Natural killer cell (primary cell): Measurements from ENCODE around the gene FNDC7. TPM values are rescaled to one million over a fixed set of nuclear protein-coding genes. Genes with fewer than 3 reads are reported as not detected.

Source experiments
- ATAC-seq, 3 donors: fragments of 150-1000 bp in 2 of 3; fragments of 200-7000 bp in 1 of 3; cut with Tn5 transposase; 1 replicate in 1 of 3; 2 replicates in 2 of 3; pipeline ENCODE4 v1.10.0; 2021; ENCODE audit warnings: mild to moderate bottlenecking in 2 of 3, moderate library complexity in 2 of 3
- DNase-seq, 2 donors: peaks; one replicate each; pipeline versions ENCODE4 v3.0.0 to v3.0.0-alpha.2; 2013 to 2021; ENCODE audit warnings: mixed read lengths in 1 of 2
- H3K27ac ChIP-seq: one replicate; pipeline ENCODE4 v1.5.1; 2013; ENCODE audit warnings: mild to moderate bottlenecking, low read length
- H3K27me3 ChIP-seq: one replicate; pipeline ENCODE4 v1.6.1; 2013; ENCODE audit warnings: low read length; ENCODE audit not compliant: control insufficient read depth, insufficient read depth
- H3K36me3 ChIP-seq: one replicate; pipeline ENCODE4 v1.6.1; 2013; ENCODE audit warnings: low read length; ENCODE audit not compliant: control insufficient read depth, insufficient read depth
- H3K4me1 ChIP-seq: one replicate; pipeline ENCODE4 v1.6.1; 2013; ENCODE audit warnings: low read length; ENCODE audit not compliant: control insufficient read depth, insufficient read depth
- H3K4me3 ChIP-seq: one replicate; pipeline ENCODE4 v1.5.1; 2013; ENCODE audit warnings: low read length
- H3K9me3 ChIP-seq: one replicate; pipeline ENCODE4 v1.6.1; 2013; ENCODE audit warnings: low read length; ENCODE audit not compliant: control insufficient read depth, insufficient read depth
- H3K27ac Mint-ChIP-seq, 2 donors: one replicate each; pipeline ENCODE4 v1.8.0; 2022; ENCODE audit warnings: mild to moderate bottlenecking in 2 of 2, mixed read lengths in 2 of 2, moderate library complexity in 1 of 2
- H3K27me3 Mint-ChIP-seq, 2 donors: one replicate each; pipeline ENCODE4 v1.8.0; 2022; ENCODE audit warnings: low read depth in 2 of 2, mixed read lengths in 2 of 2
- H3K36me3 Mint-ChIP-seq: one replicate; pipeline ENCODE4 v1.8.0; 2022; ENCODE audit warnings: mixed read lengths
- H3K4me1 Mint-ChIP-seq, 2 donors: one replicate each; pipeline ENCODE4 v1.8.0; 2022; ENCODE audit warnings: mixed read lengths in 2 of 2
- H3K4me3 Mint-ChIP-seq: one replicate; pipeline ENCODE4 v1.8.0; 2022; ENCODE audit warnings: mild to moderate bottlenecking, moderate library complexity, mixed read lengths
- H3K9me3 Mint-ChIP-seq, 2 donors: one replicate each; pipeline ENCODE4 v1.8.0; 2022; ENCODE audit warnings: mixed read lengths in 2 of 2
- WGBS: methylation state at CpG from one replicate; pipeline ENCODE4 v1.1.7; 2013; ENCODE audit warnings: missing lambda C conversion rate; ENCODE audit not compliant: insufficient coverage; 5-methylcytosine and 5-hydroxymethylcytosine counted together
- intact Hi-C: fragments of 100-400 bp; cut with micrococcal nuclease; formaldehyde crosslinking; loops from one replicate; pipeline ENCODE4 v1.14.2; 2022
- total RNA-seq, 4 donors: library from RNA; stranded (reverse); fragments of 120-200 nt in 1 of 4; gene quantifications; one replicate each; pipeline versions ENCODE4 v1.2.3 to v1.2.4, GENCODE V29; 2013 to 2022
- TF ChIP-seq, protein P1 (sequence below): fragments of 200-600 bp; IDR thresholded peaks from one replicate; pipeline ENCODE4 v1.8.0; 2022; ENCODE audit warnings: antibody characterized with exemption

Gene FNDC7
- total RNA-seq, 3 donors from 2014 or later (not counting 1 experiment from before 2014, with no cell fraction given), result 0.14 to 0.43 TPM; not detected in 1

DNA sequence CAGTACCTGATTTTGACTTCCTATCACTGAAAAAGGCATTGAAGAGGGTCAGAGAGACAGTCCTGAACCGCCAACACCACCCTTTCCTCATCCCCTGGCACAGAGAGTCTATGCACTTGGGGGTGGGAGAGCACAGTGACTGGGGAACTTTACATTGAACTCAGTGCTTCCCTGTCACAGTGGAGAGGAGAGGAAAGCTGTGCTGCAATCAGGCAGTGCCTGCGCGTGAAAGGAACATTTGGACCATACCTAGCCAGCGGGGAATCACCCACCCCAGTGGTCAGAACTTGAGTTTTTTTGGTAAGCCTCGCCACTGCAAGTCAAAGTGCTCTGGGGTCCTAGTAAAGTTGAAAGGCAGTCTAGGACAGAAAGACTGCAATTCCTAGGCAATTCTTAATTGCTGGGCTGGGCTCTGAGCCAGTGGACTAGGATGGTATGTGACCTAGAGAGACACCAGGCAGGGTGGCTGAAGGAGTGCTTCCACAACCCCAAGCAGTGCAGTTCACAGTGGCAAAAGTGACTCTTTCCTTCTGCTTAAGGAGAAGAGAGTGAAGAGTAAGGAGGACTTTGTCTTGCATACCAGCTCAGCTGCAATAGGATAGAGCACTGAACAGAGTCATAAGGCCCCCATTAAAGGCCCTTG is 42.5 kb upstream of the FNDC7 start:
- ATAC-seq, result no peak
- intact Hi-C loops, result no loop called here
- no peaks in the 10 kb centered on the region for H3K9me3 Mint-ChIP-seq
- Histone ChIP-seq H3K4me3 (no peak overlapping the region), H3K9me3 (no peaks in the 10 kb centered on the region), H3K36me3 (no peaks in the 10 kb centered on the region), H3K27ac (no peak overlapping the region), H3K4me1 (peaks cover 10% of the 10 kb centered on the region), H3K27me3 (no peaks in the 10 kb centered on the region)
- DNase-seq, result no peak
- no peak overlapping the region for H3K4me3 Mint-ChIP-seq
- no peak overlapping the region for H3K27ac Mint-ChIP-seq
- H3K27me3 Mint-ChIP-seq, result no peaks in the 10 kb centered on the region
- peaks cover 13 to 30% of the 10 kb centered on the region in 2 donors for H3K4me1 Mint-ChIP-seq
- 91% methylated on average over 5 of the region's 5 CpGs for WGBS
- H3K36me3 Mint-ChIP-seq, result no peaks in the 10 kb centered on the region
- TF ChIP-seq, protein P1, sequence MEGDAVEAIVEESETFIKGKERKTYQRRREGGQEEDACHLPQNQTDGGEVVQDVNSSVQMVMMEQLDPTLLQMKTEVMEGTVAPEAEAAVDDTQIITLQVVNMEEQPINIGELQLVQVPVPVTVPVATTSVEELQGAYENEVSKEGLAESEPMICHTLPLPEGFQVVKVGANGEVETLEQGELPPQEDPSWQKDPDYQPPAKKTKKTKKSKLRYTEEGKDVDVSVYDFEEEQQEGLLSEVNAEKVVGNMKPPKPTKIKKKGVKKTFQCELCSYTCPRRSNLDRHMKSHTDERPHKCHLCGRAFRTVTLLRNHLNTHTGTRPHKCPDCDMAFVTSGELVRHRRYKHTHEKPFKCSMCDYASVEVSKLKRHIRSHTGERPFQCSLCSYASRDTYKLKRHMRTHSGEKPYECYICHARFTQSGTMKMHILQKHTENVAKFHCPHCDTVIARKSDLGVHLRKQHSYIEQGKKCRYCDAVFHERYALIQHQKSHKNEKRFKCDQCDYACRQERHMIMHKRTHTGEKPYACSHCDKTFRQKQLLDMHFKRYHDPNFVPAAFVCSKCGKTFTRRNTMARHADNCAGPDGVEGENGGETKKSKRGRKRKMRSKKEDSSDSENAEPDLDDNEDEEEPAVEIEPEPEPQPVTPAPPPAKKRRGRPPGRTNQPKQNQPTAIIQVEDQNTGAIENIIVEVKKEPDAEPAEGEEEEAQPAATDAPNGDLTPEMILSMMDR, result no peak

DNA sequence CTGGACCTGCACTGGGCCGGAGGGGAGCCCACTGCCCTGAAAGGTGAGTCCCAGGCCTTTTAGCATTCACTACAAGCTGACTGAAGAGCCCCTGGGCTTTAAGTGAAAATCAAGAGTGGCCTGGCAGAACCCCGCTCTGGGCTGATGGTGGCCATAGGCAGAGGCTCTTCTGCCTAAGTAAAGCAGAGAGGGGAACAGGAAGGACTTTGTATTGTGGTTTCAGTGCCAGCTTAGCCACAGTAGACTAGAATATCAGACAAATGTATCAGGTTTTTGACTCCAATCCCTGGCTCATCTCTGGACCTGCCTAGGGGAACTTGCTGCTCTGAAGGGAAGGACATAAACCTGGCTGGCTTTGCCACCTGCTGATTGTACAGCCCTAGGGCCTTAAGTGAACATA is 41.6 kb upstream of the FNDC7 start:
- DNase-seq (no peak), ATAC-seq (peak; percentile 55 to 82 (median 55))
- no peak overlapping the region for H3K4me3 ChIP-seq
- Mint-ChIP-seq H3K27ac (peak overlapping the region; percentile 77 to 88), H3K27me3 (no peaks in the 10 kb centered on the region), H3K9me3 (no peaks in the 10 kb centered on the region), H3K36me3 (no peaks in the 10 kb centered on the region), H3K4me3 (no peak overlapping the region), H3K4me1 (peaks cover 13 to 30% of the 10 kb centered on the region in 2 donors)
- intact Hi-C loops, result no loop called here
- TF ChIP-seq, protein P1, result no peak
- no peaks in the 10 kb centered on the region for H3K27me3 ChIP-seq
- 76% methylated on average over 2 of the region's 2 CpGs for WGBS
- H3K4me1 ChIP-seq, result peaks cover 10% of the 10 kb centered on the region
- H3K9me3 ChIP-seq, result no peaks in the 10 kb centered on the region
- no peaks in the 10 kb centered on the region for H3K36me3 ChIP-seq
- H3K27ac ChIP-seq, result no peak overlapping the region

DNA sequence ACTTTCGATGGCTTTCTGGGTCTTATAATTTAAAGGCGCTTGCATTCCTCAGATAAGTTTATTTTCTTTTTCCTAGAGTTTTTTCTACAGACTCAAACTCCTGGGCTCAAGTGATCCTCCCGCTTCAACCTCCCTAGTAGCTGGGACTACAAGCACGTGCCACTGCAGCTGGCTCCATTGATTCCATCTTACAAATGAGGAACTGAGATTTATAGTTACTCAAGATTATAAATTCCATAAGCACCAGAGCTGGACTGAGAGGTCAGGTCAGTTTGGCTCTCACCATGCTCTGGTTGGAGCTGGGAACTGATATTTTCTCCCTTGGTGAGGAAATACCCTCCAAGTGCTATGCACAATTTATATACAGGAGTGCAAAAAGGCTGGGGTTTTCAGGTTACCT is 34.0 kb upstream of the FNDC7 start:
- H3K27ac ChIP-seq, result no peak overlapping the region
- no peak overlapping the region for H3K27ac Mint-ChIP-seq
- no peaks in the 10 kb centered on the region for H3K27me3 Mint-ChIP-seq
- H3K9me3 Mint-ChIP-seq, result no peaks in the 10 kb centered on the region
- H3K4me1 Mint-ChIP-seq, result peaks cover 6 to 7% of the 10 kb centered on the region in 2 donors
- WGBS, result 85% methylated on average over 4 of the region's 4 CpGs
- no peak overlapping the region for H3K4me3 Mint-ChIP-seq
- TF ChIP-seq, protein P1, result no peak
- DNase-seq (no peak), ATAC-seq (no peak)
- no peaks in the 10 kb centered on the region for H3K27me3 ChIP-seq
- no peaks in the 10 kb centered on the region for H3K9me3 ChIP-seq
- H3K36me3 Mint-ChIP-seq, result no peaks in the 10 kb centered on the region
- H3K36me3 ChIP-seq, result no peaks in the 10 kb centered on the region
- no peak overlapping the region for H3K4me3 ChIP-seq
- intact Hi-C loops, result no loop called here
- peaks cover 8% of the 10 kb centered on the region for H3K4me1 ChIP-seq
